Vagina (tissue), 2 donors: ENCODE data around the gene CBX2. TPM values are rescaled to one million over a fixed set of nuclear protein-coding genes. Genes with fewer than 3 reads are reported as not detected.

Experiments
- DNase-seq, 2 donors: peaks; one replicate each; pipeline ENCODE4 v3.0.0-alpha.2; 2017; ENCODE audit errors: extremely low spot score in 2 of 2
- H3K27ac ChIP-seq: fragments of 200-600 bp; sonication (generic); one replicate; pipeline ENCODE4 v1.5.1; 2019
- H3K27me3 ChIP-seq: fragments of 200-600 bp; sonication (generic); one replicate; pipeline ENCODE4 v1.5.1; 2019
- H3K36me3 ChIP-seq, 2 donors: fragments of 200-600 bp; sonication (generic); one replicate each; pipeline ENCODE4 v1.5.1; 2017 to 2019
- H3K4me1 ChIP-seq: fragments of 200-600 bp; sonication (generic); one replicate; pipeline ENCODE4 v1.5.1; 2019
- H3K4me3 ChIP-seq, 2 donors: fragments of 200-600 bp; sonication (generic); 1 replicate in 1 of 2; 2 replicates in 1 of 2; pipeline ENCODE4 v1.5.1; 2016 to 2019
- H3K9me3 ChIP-seq: fragments of 200-600 bp; sonication (generic); one replicate; pipeline ENCODE4 v1.5.1; 2019
- CTCF ChIP-seq, 3 experiments: fragments of 450-650 bp in 2 of 3; fragments of 200-600 bp in 1 of 3; sonication (generic) in 1 of 3; IDR thresholded peaks; one replicate each; pipeline ENCODE4 v1.5.1; 2017 to 2019; ENCODE audit warnings: antibody characterized with exemption in 3 of 3, mild to moderate bottlenecking in 2 of 3, moderate library complexity in 2 of 3
- POLR2A ChIP-seq, 2 donors: fragments of 450-650 bp; IDR thresholded peaks; one replicate each; pipeline ENCODE4 v1.6.1; 2017; ENCODE audit warnings: antibody characterized with exemption in 2 of 2, mild to moderate bottlenecking in 2 of 2, moderate library complexity in 2 of 2
- POLR2AphosphoS5 ChIP-seq, 2 donors: sonication (generic); formaldehyde crosslinking; IDR thresholded peaks; one replicate each; pipeline ENCODE4 v1.9.0; 2017; ENCODE audit warnings: antibody characterized with exemption in 2 of 2, mild to moderate bottlenecking in 2 of 2, low read depth in 1 of 2; ENCODE audit not compliant: insufficient read depth in 1 of 2
- intact Hi-C: fragments of 100-400 bp; cut with DNase I; formaldehyde crosslinking; loops from one replicate; pipeline ENCODE4 v1.15.1; 2023
- total RNA-seq: library from RNA; depleted of rRNA; stranded (reverse); fragments of >200 nt; gene quantifications from one replicate; pipeline ENCODE4 v1.2.3, GENCODE V29; 2016

The CBX2 gene
- total RNA-seq, 1 donor from 2014 or later: 5.6 TPM

- H3K27me3 ChIP-seq: no peaks in the 10 kb centered on the region
- no peak for DNase-seq
These were observed 6.5 kb downstream of the CBX2 start for GRCh38 chr17:79784353-79785016.

GRCh38 chr17:79785017-79785899 lies 7.3 kb downstream of the CBX2 start:
- no peaks in the 10 kb centered on the region for H3K36me3 ChIP-seq
- H3K4me3 ChIP-seq: no peak overlapping the region
- peaks cover 9% of the 10 kb centered on the region for H3K4me1 ChIP-seq
- no peak for DNase-seq
- intact Hi-C loops: no loop called here
- H3K9me3 ChIP-seq: no peaks in the 10 kb centered on the region
- peaks cover 3% of the 10 kb centered on the region for H3K27me3 ChIP-seq
- H3K27ac ChIP-seq: no peak overlapping the region
- TF ChIP-seq CTCF (IDR thresholded peaks at IDR 0.05): no peak
- TF ChIP-seq POLR2A (IDR thresholded peaks at IDR 0.05): no peak
- TF ChIP-seq POLR2AphosphoS5 (IDR thresholded peaks at IDR 0.05; ENCODE audit: insufficient read depth in 1 of 2, low read depth in 1 of 2): no peak

More at GRCh38 chr17:79784353-79785016, 6.5 kb downstream of the CBX2 start:
- TF ChIP-seq CTCF (IDR thresholded peaks at IDR 0.05) (no peak), POLR2A (IDR thresholded peaks at IDR 0.05) (no peak), POLR2AphosphoS5 (IDR thresholded peaks at IDR 0.05; ENCODE audit: insufficient read depth in 1 of 2, low read depth in 1 of 2) (no peak)
- H3K4me3 ChIP-seq: no peak overlapping the region
- no peak overlapping the region for H3K27ac ChIP-seq
- H3K4me1 ChIP-seq: peaks cover 2% of the 10 kb centered on the region
- H3K9me3 ChIP-seq: no peaks in the 10 kb centered on the region
- intact Hi-C loops: no loop called here
- H3K36me3 ChIP-seq: no peaks in the 10 kb centered on the region

- peaks cover 12% of the 10 kb centered on the region for H3K27me3 ChIP-seq
- no peak overlapping the region for H3K27ac ChIP-seq
- H3K4me3 ChIP-seq: no peak overlapping the region
- H3K9me3 ChIP-seq: no peaks in the 10 kb centered on the region
- TF ChIP-seq POLR2AphosphoS5 (IDR thresholded peaks at IDR 0.05; ENCODE audit: insufficient read depth in 1 of 2, low read depth in 1 of 2) (no peak), POLR2A (IDR thresholded peaks at IDR 0.05) (no peak), CTCF (IDR thresholded peaks at IDR 0.05) (no peak)
- H3K36me3 ChIP-seq: no peaks in the 10 kb centered on the region
- intact Hi-C loops: no loop called here
- peaks cover 17% of the 10 kb centered on the region for H3K4me1 ChIP-seq
- no peak for DNase-seq
These were observed 8.2 kb downstream of the CBX2 start for GRCh38 chr17:79785900-79786810.

- no peak overlapping the region for H3K27ac ChIP-seq
- H3K27me3 ChIP-seq: peaks cover 21% of the 10 kb centered on the region
- intact Hi-C loops: no loop called here
- TF ChIP-seq POLR2A (IDR thresholded peaks at IDR 0.05) (no peak), POLR2AphosphoS5 (IDR thresholded peaks at IDR 0.05; ENCODE audit: insufficient read depth in 1 of 2, low read depth in 1 of 2) (no peak), CTCF (IDR thresholded peaks at IDR 0.05) (no peak)
- no peaks in the 10 kb centered on the region for H3K36me3 ChIP-seq
- no peak overlapping the region for H3K4me3 ChIP-seq
- peaks cover 26% of the 10 kb centered on the region for H3K4me1 ChIP-seq
- no peaks in the 10 kb centered on the region for H3K9me3 ChIP-seq
- no peak for DNase-seq
These were observed 9.1 kb downstream of the CBX2 start for GRCh38 chr17:79786930-79787643.
